ENCODE measurements around the gene ATXN7L1.

ATXN7L1 gene

GRCh38 chr7:105880571-105881330 is 4.4 kb upstream of the ATXN7L1 start:
- Histone ChIP-seq H3K4me1 (ENCODE audit: low read length) (peaks cover 3% of the 10 kb centered on the region; the same call in 1 of the 2 replicates), H2AFZ (ENCODE audit: low read length) (no peak overlapping the region), H3K9me2 (replicated peaks; ENCODE audit: insufficient read depth, low read length) (no peaks in the 10 kb centered on the region), H3K27me3 (replicated peaks; ENCODE audit: insufficient read depth, low read length) (peaks cover 10% of the 10 kb centered on the region), H3K9ac (ENCODE audit: low read length) (no peak overlapping the region), H3K79me2 (ENCODE audit: low read length) (no peaks in the 10 kb centered on the region), H3F3A (ENCODE audit: insufficient read depth, low read length) (no peaks in the 10 kb centered on the region), H3K9me3 (replicated peaks; ENCODE audit: insufficient read depth, low read length) (no peaks in the 10 kb centered on the region), H4K20me1 (ENCODE audit: insufficient read depth, low read length) (no peaks in the 10 kb centered on the region), H3K27ac (ENCODE audit: low read length) (no peak overlapping the region), H3K36me3 (replicated peaks; ENCODE audit: insufficient read depth, low read length) (no peaks in the 10 kb centered on the region), H3K4me3 (ENCODE audit: low read length) (no peak overlapping the region), H3K4me2 (ENCODE audit: low read depth, low read length) (no peak overlapping the region)
- TF ChIP-seq EZH2phosphoT487 (IDR thresholded peaks at IDR 0.05; ENCODE audit: low read length) (no peak), CTCF (IDR thresholded peaks at IDR 0.05; ENCODE audit: low read length) (no peak), EZH2 (optimal IDR thresholded peaks at IDR 0.05; ENCODE audit: low read depth, low read length) (no peak)
- no peak for DNase-seq

- Histone ChIP-seq H3K9ac (ENCODE audit: low read length) (no peak overlapping the region), H3K9me3 (replicated peaks; ENCODE audit: insufficient read depth, low read length) (no peaks in the 10 kb centered on the region), H3K27ac (ENCODE audit: low read length) (no peak overlapping the region), H3K27me3 (replicated peaks; ENCODE audit: insufficient read depth, low read length) (peaks cover 10% of the 10 kb centered on the region), H3F3A (ENCODE audit: insufficient read depth, low read length) (no peaks in the 10 kb centered on the region), H3K79me2 (ENCODE audit: low read length) (no peaks in the 10 kb centered on the region), H2AFZ (ENCODE audit: low read length) (no peak overlapping the region), H3K4me2 (ENCODE audit: low read depth, low read length) (no peak overlapping the region), H4K20me1 (ENCODE audit: insufficient read depth, low read length) (no peaks in the 10 kb centered on the region), H3K4me1 (ENCODE audit: low read length) (peaks cover 3% of the 10 kb centered on the region; the same call in 1 of the 2 replicates), H3K4me3 (ENCODE audit: low read length) (no peak overlapping the region), H3K9me2 (replicated peaks; ENCODE audit: insufficient read depth, low read length) (no peaks in the 10 kb centered on the region), H3K36me3 (replicated peaks; ENCODE audit: insufficient read depth, low read length) (no peaks in the 10 kb centered on the region)
- DNase-seq, result no peak
- TF ChIP-seq CTCF (IDR thresholded peaks at IDR 0.05; ENCODE audit: low read length) (no peak), EZH2 (optimal IDR thresholded peaks at IDR 0.05; ENCODE audit: low read depth, low read length) (no peak), EZH2phosphoT487 (IDR thresholded peaks at IDR 0.05; ENCODE audit: low read length) (no peak)
Observed at GRCh38 chr7:105879782-105880181, 3.4 kb upstream of the ATXN7L1 start.

- Histone ChIP-seq H3K79me2 (ENCODE audit: low read length) (no peaks in the 10 kb centered on the region), H3K9ac (ENCODE audit: low read length) (no peak overlapping the region), H3K27ac (ENCODE audit: low read length) (no peak overlapping the region), H3F3A (ENCODE audit: insufficient read depth, low read length) (no peaks in the 10 kb centered on the region), H4K20me1 (ENCODE audit: insufficient read depth, low read length) (no peaks in the 10 kb centered on the region), H3K36me3 (replicated peaks; ENCODE audit: insufficient read depth, low read length) (no peaks in the 10 kb centered on the region), H3K4me1 (ENCODE audit: low read length) (peaks cover 3% of the 10 kb centered on the region; the same call in 1 of the 2 replicates), H3K9me3 (replicated peaks; ENCODE audit: insufficient read depth, low read length) (no peaks in the 10 kb centered on the region), H3K4me2 (ENCODE audit: low read depth, low read length) (no peak overlapping the region), H3K27me3 (replicated peaks; ENCODE audit: insufficient read depth, low read length) (peaks cover 10% of the 10 kb centered on the region), H3K4me3 (ENCODE audit: low read length) (no peak overlapping the region), H2AFZ (ENCODE audit: low read length) (no peak overlapping the region), H3K9me2 (replicated peaks; ENCODE audit: insufficient read depth, low read length) (no peaks in the 10 kb centered on the region)
- TF ChIP-seq EZH2phosphoT487 (IDR thresholded peaks at IDR 0.05; ENCODE audit: low read length) (no peak), EZH2 (optimal IDR thresholded peaks at IDR 0.05; ENCODE audit: low read depth, low read length) (no peak), CTCF (IDR thresholded peaks at IDR 0.05; ENCODE audit: low read length) (no peak)
- DNase-seq, result no peak
Observed at GRCh38 chr7:105878746-105879605, 2.6 kb upstream of the ATXN7L1 start.

All from MM.1S (cell line).